GM19467 (cell line): ENCODE data around the gene FOLR2.
"Not testable (repeated sequence)": the region's sequence is repeated elsewhere in the genome, so short reads cannot be mapped to it uniquely, and the experiment has no call there.

Experiments used
- ATAC-seq: cut with Tn5 transposase; IDR thresholded peaks from one replicate; pipeline ENCODE4 v1.9.1; 2021; ENCODE audit warnings: mild to moderate bottlenecking, moderate library complexity; ENCODE audit not compliant: unreplicated experiment

Gene FOLR2

GRCh38 chr11:72266960-72267359 is 50.4 kb downstream of the FOLR2 start:
- not testable (repeated sequence) for ATAC-seq

- ATAC-seq: no peak
Observed at GRCh38 chr11:72267956-72268617, 51.5 kb downstream of the FOLR2 start.
